ENCODE data around the gene SNCAIP.
"Not testable (repeated sequence)": the region's sequence is repeated elsewhere in the genome, so short reads cannot be mapped to it uniquely, and the experiment has no call there.

The SNCAIP gene

GRCh38 chr5:122316656-122317055 is 4.6 kb downstream of the SNCAIP start:
- DNase-seq: no peak

DNA sequence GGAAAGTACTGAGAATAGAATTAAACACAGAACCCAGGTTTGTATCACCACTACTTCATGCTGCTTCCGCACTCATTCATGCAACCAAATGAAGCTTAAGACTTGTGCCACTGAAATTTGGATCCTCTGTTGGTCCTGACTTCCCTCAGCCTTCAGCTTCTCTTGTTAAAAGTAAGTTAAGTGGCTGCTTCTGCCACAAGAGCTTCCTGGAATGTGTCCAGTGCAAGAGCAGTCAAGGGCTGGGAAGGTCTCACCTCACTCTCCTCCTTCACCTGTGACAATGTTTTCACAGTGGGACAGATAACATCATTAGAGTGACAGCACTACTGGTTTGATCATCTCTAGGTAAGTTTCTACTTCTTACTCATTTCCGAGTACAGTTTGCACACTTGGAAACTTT is 7.9 kb downstream of the SNCAIP start:
- DNase-seq: no peak

DNA sequence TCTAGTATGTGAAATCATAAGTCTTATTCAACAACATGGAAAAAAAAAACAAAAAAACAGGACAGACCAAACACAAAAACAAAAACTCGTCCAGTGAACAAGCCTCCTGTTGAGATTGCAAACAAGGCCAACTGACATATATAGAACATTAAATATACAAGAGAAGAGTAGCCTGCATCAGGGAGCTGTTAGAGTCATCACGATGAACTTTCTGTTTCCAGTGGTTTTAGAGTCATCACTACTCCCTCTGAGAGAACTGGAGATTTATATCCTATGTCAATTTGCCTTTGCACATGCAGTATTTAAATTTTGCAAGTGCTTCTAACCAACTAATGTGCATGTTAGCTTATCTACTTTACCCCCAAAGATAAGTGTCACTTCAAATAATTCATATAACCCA is 9.9 kb downstream of the SNCAIP start:
- DNase-seq: no peak

DNA sequence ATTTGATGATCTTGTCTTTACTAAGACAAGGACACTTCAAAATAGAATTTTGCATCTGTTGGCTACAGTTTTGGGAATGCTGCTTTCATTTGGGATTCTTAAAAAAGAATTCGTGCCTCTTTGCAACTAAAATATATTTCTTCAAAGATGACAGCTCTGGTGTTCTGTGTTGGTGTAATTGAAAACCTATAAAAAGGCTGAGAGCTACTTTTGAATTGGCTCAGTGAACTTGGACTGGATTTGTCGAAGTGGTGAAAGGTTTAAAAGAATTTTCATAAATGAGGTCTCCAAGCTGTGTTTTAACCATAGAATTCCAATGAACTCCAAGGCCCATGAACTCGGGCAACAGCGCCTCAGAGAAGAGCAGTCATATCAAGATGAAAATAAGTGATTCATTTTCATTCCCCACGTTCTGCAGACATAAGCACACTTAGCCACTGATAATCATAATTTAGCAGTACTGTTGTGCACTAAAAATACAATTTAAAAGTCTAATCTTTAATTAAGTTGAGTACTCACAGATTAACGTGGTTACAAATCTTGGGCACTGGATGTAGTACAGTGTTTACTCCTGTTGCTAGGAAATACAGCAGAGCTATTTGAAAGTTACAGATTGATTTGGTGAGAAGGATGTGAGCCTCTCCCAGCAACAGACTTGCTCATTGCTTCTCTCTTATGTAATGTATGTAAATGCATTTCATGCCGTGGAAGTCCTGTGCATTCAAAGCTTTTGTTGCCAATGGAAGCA is 10.9 kb downstream of the SNCAIP start:
- no peak for DNase-seq

DNA sequence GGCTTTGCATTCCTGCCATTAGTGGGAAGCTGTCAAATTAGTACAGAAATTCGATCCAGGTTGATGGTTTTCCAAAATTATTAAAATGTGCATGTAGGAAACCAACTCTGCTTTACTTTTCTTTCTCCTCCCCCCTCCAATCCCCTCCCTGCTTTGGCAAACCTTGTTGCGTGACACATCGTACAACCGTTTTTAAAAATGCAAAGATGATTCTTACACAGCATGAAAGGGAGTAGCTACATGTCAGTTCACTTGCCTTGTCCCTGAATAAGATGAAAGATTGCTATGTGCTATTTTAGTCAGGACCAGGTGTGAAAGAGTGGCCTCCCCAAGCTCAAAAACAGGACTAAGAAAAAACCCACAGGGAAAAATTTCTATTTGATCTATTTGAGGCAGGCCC is 11.7 kb downstream of the SNCAIP start:
- DNase-seq: no peak

- no peak for DNase-seq
These were observed 15.1 kb downstream of the SNCAIP start for GRCh38 chr5:122327110-122327509.

DNA sequence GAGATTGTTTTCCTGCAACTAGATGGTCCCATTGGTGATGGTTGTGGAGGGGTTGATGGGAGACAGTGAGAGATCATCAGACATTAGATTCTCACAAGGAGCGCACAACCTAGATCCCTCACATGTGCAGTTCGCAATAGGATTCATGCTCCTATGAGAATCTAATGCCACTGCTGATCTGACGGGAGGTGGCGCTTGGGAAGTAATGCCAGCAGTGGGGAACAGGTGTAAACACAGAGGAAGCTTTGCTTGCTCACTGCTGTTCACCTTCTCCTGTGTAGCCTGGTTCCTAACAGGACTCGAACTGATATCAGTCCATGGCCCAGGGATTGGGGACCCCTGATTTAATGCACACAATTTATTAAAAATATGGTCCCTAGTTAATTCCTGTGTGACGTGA is 18.8 kb downstream of the SNCAIP start:
- DNase-seq: no peak

- no peak for DNase-seq
These were observed 20.8 kb downstream of the SNCAIP start for GRCh38 chr5:122332599-122333555.

- no peak for DNase-seq
These were observed 21.5 kb downstream of the SNCAIP start for GRCh38 chr5:122333564-122333963.

GRCh38 chr5:122339591-122339990 is 27.6 kb downstream of the SNCAIP start:
- no peak for DNase-seq

DNA sequence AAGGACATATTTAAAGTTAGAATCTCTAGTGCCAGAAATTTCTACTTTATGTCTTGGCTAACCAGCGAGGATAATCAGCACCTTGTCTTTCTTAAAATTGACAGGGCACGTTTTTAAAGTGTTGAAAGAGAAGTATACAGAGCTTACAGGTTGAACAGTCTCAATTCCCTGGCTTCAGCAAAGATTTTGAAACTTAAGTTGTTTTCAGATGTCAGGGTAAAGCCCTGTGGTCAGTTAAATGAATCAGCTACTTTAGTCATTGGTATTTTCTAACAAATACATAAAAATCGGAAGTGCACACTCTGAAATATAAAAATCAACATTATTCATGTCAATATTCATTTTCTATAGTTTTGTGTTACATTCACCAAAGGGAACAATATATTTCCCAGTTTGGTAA is 29.1 kb downstream of the SNCAIP start:
- DNase-seq: no peak

GRCh38 chr5:122342256-122342655 is 30.2 kb downstream of the SNCAIP start:
- DNase-seq: no peak

GRCh38 chr5:122346897-122347581 is 35.0 kb downstream of the SNCAIP start:
- no peak for DNase-seq

DNA sequence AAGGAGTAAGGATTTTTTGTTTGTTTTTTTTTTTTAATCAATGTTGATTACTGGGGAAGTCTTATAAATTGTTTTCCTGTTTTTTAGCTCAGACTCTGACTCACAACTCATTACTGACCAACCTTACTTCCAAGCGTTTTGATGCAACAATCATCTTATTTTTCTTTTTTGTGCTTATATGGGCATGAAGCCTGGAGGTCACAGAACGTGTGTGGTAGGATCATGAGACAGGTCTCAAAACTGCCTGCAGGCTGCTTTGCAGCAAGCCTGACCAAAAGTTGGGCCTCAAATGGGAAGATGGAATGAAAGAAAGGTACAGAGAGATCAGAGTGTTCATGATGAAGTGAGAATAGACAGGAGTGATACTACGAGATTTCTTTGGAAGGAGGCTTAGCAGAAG is 38.5 kb downstream of the SNCAIP start:
- DNase-seq: no peak

- no peak for DNase-seq
These were observed 39.5 kb downstream of the SNCAIP start for GRCh38 chr5:122351416-122352157.

DNA sequence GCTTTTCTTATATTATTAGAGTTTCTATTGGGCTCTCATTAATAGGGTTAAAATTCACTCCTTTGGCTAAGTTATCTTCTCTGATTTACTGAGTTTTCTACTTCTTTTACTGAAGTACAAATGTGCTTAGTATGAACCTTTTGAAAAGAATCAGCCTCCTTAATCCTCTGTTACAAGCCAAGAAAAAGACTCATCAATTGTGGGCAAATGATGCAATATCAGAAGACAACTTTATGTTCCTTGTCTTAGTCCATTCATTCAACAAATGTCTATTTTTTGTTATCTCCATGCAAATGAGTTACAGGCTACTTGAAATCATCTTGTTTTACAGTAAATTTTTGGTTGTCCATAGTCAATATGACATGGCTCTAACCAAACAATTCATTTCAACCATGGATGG is 40.3 kb downstream of the SNCAIP start:
- DNase-seq: no peak

- not testable (repeated sequence) for DNase-seq
These were observed 41.3 kb downstream of the SNCAIP start for GRCh38 chr5:122353361-122353760.

DNA sequence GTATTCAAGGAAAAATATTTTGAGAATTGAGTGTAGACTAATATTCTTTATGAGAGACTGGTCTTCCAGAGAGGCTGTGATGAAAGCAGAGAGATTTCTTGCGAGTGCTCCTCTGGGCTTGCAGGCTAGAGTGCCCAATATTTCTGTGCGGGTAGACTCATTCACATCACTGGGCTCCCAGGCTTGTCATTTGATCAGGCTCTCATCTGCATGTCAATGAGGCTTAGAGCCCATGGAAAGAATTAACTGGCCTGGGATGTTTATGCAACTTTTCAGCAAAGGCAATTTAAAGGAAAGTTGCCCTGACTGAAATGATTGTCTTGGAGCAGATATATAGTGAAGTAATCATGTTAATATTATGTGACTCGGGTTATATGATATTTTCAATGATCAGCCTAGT is 42.3 kb downstream of the SNCAIP start:
- no peak for DNase-seq

GRCh38 chr5:122355324-122355723 is 43.3 kb downstream of the SNCAIP start:
- no peak for DNase-seq

DNA sequence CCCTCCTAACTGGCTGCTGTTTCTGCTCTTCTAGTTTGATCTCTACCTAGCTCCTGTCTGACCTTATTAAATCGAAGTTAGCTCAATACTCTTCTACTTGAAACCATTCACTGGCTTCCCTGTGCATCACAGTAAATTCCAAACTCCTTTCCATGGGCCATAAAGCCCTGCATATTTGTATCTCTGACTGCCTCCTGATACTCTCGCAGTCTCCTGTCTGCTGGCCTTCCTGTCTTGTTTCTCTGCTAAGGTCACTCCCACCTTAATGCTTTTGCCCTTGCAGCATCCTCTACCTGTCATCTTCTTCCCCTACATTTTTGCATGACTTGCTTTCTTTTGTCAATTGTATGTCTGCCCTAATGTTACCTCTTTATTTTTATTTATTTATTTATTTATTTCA is 44.8 kb downstream of the SNCAIP start:
- no peak for DNase-seq

GRCh38 chr5:122358372-122358979 is 46.4 kb downstream of the SNCAIP start:
- DNase-seq: no peak

DNA sequence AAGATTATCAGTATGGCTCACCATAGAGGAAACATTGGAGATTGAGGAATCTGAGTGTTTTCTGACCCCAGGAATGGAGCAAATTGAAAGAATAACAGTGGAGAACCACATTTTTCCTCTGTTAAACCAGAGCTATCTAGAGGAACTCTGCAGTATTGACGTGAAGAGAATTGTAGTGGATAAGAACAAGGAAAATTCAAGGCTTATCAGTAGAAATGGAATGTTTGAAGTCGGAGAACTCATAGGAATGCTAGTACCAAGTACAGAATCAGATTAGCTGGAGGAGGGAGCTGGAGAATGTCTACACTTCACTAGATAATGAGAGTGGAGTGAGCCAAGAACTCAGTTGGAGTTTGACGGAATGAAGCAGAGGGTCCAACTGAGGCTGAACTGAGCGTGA is 50.3 kb downstream of the SNCAIP start:
- DNase-seq: no peak

Data from HCEC 1CT (cell line).